BJ (cell line): ENCODE data around the gene ARHGAP8. TPM values are rescaled to one million over a fixed set of nuclear protein-coding genes. Genes with fewer than 3 reads are reported as not detected.

ENCODE experiments used
- CTCF ChIA-PET: fragments of 350-600 bp; formaldehyde crosslinking; extraction: SDS; loops from one replicate; lab custom pipeline; 2021; ENCODE audit warnings: antibody characterized with exemption, inconsistent platforms; lab: Yijun Ruan, JAX
- POLR2A ChIA-PET: fragments of 300-600 bp; sonication (Branson Sonifier 250); formaldehyde crosslinking; extraction: SDS; loops from one replicate; lab custom pipeline; 2021; ENCODE audit warnings: antibody characterized with exemption; lab: Charles Lee
- DNase-seq: peaks from one replicate; pipeline ENCODE4 v3.0.0-alpha.2; 2011; ENCODE audit warnings: low read depth
- H3K27me3 ChIP-seq: 2 replicates; pipeline ENCODE4 v1.6.0; 2011; ENCODE audit warnings: low read length; ENCODE audit not compliant: control insufficient read depth, insufficient read depth
- H3K36me3 ChIP-seq: 2 replicates; pipeline ENCODE4 v1.5.1; 2011; ENCODE audit warnings: low read length; ENCODE audit not compliant: control insufficient read depth, insufficient read depth
- H3K4me3 ChIP-seq: 2 replicates; pipeline ENCODE4 v1.5.1; 2011; ENCODE audit warnings: low read depth, mild to moderate bottlenecking, control low read depth, low read length
- CTCF ChIP-seq: IDR thresholded peaks from 2 replicates; pipeline ENCODE4 v1.5.1; 2011; ENCODE audit warnings: low read depth, mild to moderate bottlenecking, control low read depth, inconsistent platforms, low read length, moderate library complexity; ENCODE audit not compliant: insufficient read depth
- polyA plus RNA-seq: library from polyadenylated mRNA; depleted of rRNA; stranded (reverse); fragments of >200 nt; gene quantifications from 2 replicates; pipeline ENCODE4 v1.2.3, GENCODE V29; 2011

The ARHGAP8 gene
- polyA plus RNA-seq, 1 experiment = 0.39 TPM

- TF ChIP-seq CTCF = no peak
- ChIA-PET POLR2A (no interaction called here), CTCF (no interaction called here)
- Histone ChIP-seq H3K36me3 (no peaks in the 10 kb centered on the region), H3K27me3 (no peaks in the 10 kb centered on the region), H3K4me3 (no peak overlapping the region)
- DNase-seq = no peak
Observed at GRCh38 chr22:44786610-44787009, 34.2 kb downstream of the ARHGAP8 start.

- ChIA-PET POLR2A (no interaction called here), CTCF (no interaction called here)
- Histone ChIP-seq H3K36me3 (no peaks in the 10 kb centered on the region), H3K4me3 (no peak overlapping the region), H3K27me3 (no peaks in the 10 kb centered on the region)
- TF ChIP-seq CTCF = no peak
- no peak for DNase-seq
Observed at GRCh38 chr22:44787832-44788231, 35.5 kb downstream of the ARHGAP8 start.

- no peak overlapping the region for H3K4me3 ChIP-seq
- ChIA-PET CTCF (no interaction called here), POLR2A (no interaction called here)
- no peak for TF ChIP-seq CTCF
- no peaks in the 10 kb centered on the region; the same call in 1 of the 2 replicates for H3K27me3 ChIP-seq
- H3K36me3 ChIP-seq = no peaks in the 10 kb centered on the region
- DNase-seq = no peak
Observed at GRCh38 chr22:44793106-44793505, 40.7 kb downstream of the ARHGAP8 start.

DNA sequence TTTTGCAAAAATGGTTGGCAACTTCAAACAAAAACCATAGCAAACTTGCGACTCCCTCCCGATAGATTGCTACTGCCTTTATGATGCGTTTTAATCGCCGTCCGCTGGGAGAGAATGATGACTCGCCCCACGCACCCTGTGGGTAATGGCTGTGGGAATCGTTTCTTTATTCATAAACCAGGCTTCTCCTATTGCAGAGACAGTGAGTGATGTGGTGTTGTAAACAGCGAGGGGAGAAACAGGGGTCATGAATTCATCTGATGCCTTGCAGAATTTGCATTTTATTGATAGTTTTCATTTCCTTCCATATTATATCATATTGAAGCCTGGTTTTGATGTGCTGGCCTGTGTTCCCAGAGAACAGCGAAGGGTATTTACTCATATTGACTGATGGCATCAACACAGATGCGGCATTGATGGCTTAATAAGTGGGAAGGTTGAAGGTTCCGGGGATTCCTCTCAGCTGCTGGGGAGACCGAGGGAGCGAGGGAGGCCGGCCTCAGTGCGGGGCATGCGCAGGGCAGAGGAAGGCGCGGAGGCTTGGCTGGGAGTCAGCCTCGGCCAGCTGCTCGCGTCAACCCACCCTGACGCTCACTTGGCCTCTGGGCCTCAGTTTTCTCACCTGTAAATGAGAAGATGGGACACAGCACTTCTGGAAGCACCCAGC, 41.3 kb downstream of the ARHGAP8 start:
- no peak for TF ChIP-seq CTCF
- Histone ChIP-seq H3K36me3 (no peaks in the 10 kb centered on the region), H3K27me3 (no peaks in the 10 kb centered on the region; the same call in 1 of the 2 replicates), H3K4me3 (no peak overlapping the region)
- CTCF ChIA-PET = no interaction called here
- DNase-seq = no peak
- POLR2A ChIA-PET = no interaction called here

DNA sequence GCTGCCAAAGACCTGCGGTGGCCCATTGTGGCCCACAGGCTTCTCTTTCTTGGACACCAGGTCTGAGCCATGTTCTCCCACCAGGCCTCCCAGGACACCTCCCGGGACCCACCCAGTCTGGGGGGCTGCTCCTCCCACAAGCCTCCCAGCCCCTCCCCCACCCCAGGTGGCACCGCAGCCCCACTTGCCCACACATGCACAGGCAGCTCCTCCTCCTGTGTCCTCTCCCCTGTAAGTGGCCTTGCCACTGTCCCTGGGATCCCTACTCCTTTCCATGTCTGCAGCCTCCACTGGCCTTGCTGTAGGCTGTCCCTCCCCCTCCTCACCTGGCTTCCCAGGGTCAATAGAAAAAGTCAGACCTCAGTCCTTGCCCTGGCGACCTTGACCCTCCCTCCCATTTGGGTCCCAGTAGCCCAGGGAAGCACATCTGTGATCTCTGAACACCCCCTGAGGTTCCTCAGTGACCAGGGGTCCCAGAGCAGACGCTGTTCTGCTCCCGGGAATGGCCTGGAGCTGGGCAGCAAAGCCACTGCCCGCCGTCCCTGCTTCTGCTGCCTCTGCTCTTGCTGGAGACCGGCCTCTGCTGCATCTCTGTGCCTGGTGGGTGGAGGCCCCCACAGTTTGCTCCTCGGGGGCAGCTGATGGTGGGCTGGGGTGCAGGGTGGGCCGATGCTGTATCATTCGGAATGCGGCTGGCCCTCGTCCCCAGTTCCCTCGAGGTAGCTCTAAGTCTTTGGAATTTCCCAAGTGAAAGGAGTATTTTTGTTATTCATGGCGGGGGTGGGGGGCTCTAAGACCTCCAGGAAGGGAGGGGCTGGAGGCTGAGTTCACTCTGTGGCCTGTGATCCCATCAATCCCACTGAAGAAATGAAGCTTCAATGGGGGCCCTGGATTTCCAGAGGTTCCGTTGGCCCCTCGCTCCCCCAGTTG, 43.6 kb downstream of the ARHGAP8 start:
- ChIA-PET CTCF (no interaction called here), POLR2A (no interaction called here)
- DNase-seq = no peak
- H3K4me3 ChIP-seq = no peak overlapping the region
- no peak for TF ChIP-seq CTCF
- H3K27me3 ChIP-seq = no peaks in the 10 kb centered on the region; the same call in 1 of the 2 replicates
- no peaks in the 10 kb centered on the region for H3K36me3 ChIP-seq
